PC-3 (cell line): Measurements from ENCODE around the gene CPN2. TPM values are rescaled to one million over a fixed set of nuclear protein-coding genes. Genes with fewer than 3 reads are reported as not detected.

Experiments used
- ATAC-seq: fragments of 200-7000 bp; cut with Tn5 transposase; 2 replicates; pipeline ENCODE4 v1.9.1; 2020; ENCODE audit warnings: mild to moderate bottlenecking, moderate library complexity
- BruUV-seq: library from RNA; stranded (reverse); fragments of 400-500 nt; replicated peaks from 2 replicates; lab custom pipeline; 2021; lab: Mats Ljungman, UMichigan
- CTCF ChIA-PET: fragments of 300-600 bp; sonication (Branson Sonifier 250); formaldehyde crosslinking; loops from one replicate; lab custom pipeline; 2022; ENCODE audit warnings: antibody characterized with exemption; lab: Charles Lee
- POLR2A ChIA-PET: fragments of 300-600 bp; sonication (Branson Sonifier 250); formaldehyde crosslinking; loops from one replicate; lab custom pipeline; 2022; ENCODE audit warnings: antibody characterized with exemption; ENCODE audit not compliant: unreplicated experiment; lab: Charles Lee
- DNase-seq: peaks from one replicate; pipeline ENCODE4 v3.0.0-alpha.2; 2015
- H2AFZ ChIP-seq: fragments of 300-600 bp; sonication (generic); 2 replicates; pipeline ENCODE4 v1.6.0; 2016; ENCODE audit warnings: antibody characterized with exemption, low read length
- H3F3A ChIP-seq: fragments of 300-600 bp; sonication (generic); one replicate; pipeline ENCODE4 v1.6.0; 2017; ENCODE audit warnings: antibody characterized with exemption, low read length, control low read depth, mild to moderate bottlenecking; ENCODE audit not compliant: unreplicated experiment
- H3K27ac ChIP-seq: fragments of 300-600 bp; sonication (generic); 2 replicates; pipeline ENCODE4 v1.5.1; 2016; ENCODE audit warnings: mild to moderate bottlenecking, low read length
- H3K27me3 ChIP-seq: fragments of 300-600 bp; sonication (generic); 2 replicates; pipeline ENCODE4 v1.6.1; 2016; ENCODE audit warnings: low read length, mixed read lengths
- H3K36me3 ChIP-seq: fragments of 300-600 bp; sonication (generic); 2 replicates; pipeline ENCODE4 v1.6.1; 2016; ENCODE audit warnings: low read depth, mixed run types, low read length, mixed read lengths
- H3K4me1 ChIP-seq: fragments of 300-600 bp; sonication (generic); 2 replicates; pipeline ENCODE4 v1.5.1; 2016; ENCODE audit warnings: low read length; ENCODE audit not compliant: insufficient read depth
- H3K4me2 ChIP-seq: fragments of 300-600 bp; sonication (generic); 2 replicates; pipeline ENCODE4 v1.6.0; 2016; ENCODE audit warnings: low read length
- H3K4me3 ChIP-seq: fragments of 300-600 bp; sonication (generic); 2 replicates; pipeline ENCODE4 v1.5.1; 2016; ENCODE audit warnings: mild to moderate bottlenecking, low read length, mixed read lengths
- H3K79me2 ChIP-seq: fragments of 300-600 bp; sonication (generic); 2 replicates; pipeline ENCODE4 v1.6.1; 2017; ENCODE audit warnings: low read length, mixed read lengths
- H3K9ac ChIP-seq: fragments of 300-600 bp; sonication (generic); 2 replicates; pipeline ENCODE4 v1.6.0; 2016; ENCODE audit warnings: mild to moderate bottlenecking, low read length
- H3K9me2 ChIP-seq: fragments of 300-600 bp; sonication (generic); replicated peaks from 2 replicates; pipeline ENCODE4 v1.6.1; 2016; ENCODE audit warnings: mixed run types, low read length, mixed read lengths
- H3K9me3 ChIP-seq: fragments of 300-600 bp; sonication (generic); 2 replicates; pipeline ENCODE4 v1.6.1; 2016; ENCODE audit warnings: low read length, mixed read lengths
- H4K20me1 ChIP-seq: fragments of 300-600 bp; sonication (generic); 2 replicates; pipeline ENCODE4 v1.6.1; 2016; ENCODE audit warnings: low read length, mixed read lengths
- CTCF ChIP-seq: fragments of 300-600 bp; sonication (generic); conservative IDR thresholded peaks from 2 replicates; pipeline ENCODE4 v1.5.1; 2017; ENCODE audit warnings: antibody characterized with exemption, low read depth, mild to moderate bottlenecking, low read length
- EZH2 ChIP-seq: fragments of 300-600 bp; sonication (generic); IDR thresholded peaks from one replicate; pipeline ENCODE4 v1.6.1; 2017; ENCODE audit warnings: antibody characterized with exemption, mild to moderate bottlenecking, low read length; ENCODE audit not compliant: unreplicated experiment
- EZH2phosphoT487 ChIP-seq: fragments of 300-600 bp; sonication (generic); IDR thresholded peaks from 2 replicates; pipeline ENCODE4 v1.6.1; 2018; ENCODE audit warnings: mild to moderate bottlenecking, antibody characterized with exemption, low read length, borderline replicate concordance
- intact Hi-C: fragments of 100-400 bp; cut with micrococcal nuclease; formaldehyde crosslinking; loops from 2 replicates; pipeline ENCODE4 v1.9.0; 2023
- total RNA-seq: library from RNA; depleted of rRNA; stranded (reverse); fragments of >200 nt; gene quantifications from 2 replicates; pipeline ENCODE4 v1.2.3, GENCODE V29; 2014

The CPN2 gene
- total RNA-seq, 1 experiment from 2014 or later = 0.07 TPM

GRCh38 chr3:194399166-194399565, 48.0 kb upstream of the CPN2 start, which contains the start of gene GP5:
Gene GP5 (minus strand): TSS chr3:194399266. CDS start chr3:194398282, 984 bp downstream.
- ChIA-PET CTCF (interaction anchor here (0.7 kb wide), 1 partner anchor 463 kb away, joined by 8 read pairs; no protein-coding TSS in a partner anchor), POLR2A (no interaction called here)
- no peak within 1 kb of the TSS for H3K4me2 ChIP-seq

GRCh38 chr3:194397757-194398312, 46.7 kb upstream of the CPN2 start:
- no peaks in the 10 kb centered on the region for H3K79me2 ChIP-seq
- no peaks in the 10 kb centered on the region for H3K36me3 ChIP-seq
- H3K9me2 ChIP-seq = no peaks in the 10 kb centered on the region
- CTCF ChIA-PET = no interaction called here
- TF ChIP-seq EZH2 = no peak
- no peak for TF ChIP-seq CTCF
- no peak for TF ChIP-seq EZH2phosphoT487
- no peak overlapping the region for H3K9ac ChIP-seq
- no peak overlapping the region for H3K27ac ChIP-seq
- H3F3A ChIP-seq = no peaks in the 10 kb centered on the region
- ATAC-seq (no peak), DNase-seq (no peak)
- intact Hi-C loops = no loop called here
- H3K4me2 ChIP-seq = no peak overlapping the region
- no peaks in the 10 kb centered on the region for H3K9me3 ChIP-seq
- H2AFZ ChIP-seq = no peak overlapping the region
- POLR2A ChIA-PET = no interaction called here
- no peaks in the 10 kb centered on the region for H4K20me1 ChIP-seq
- H3K4me1 ChIP-seq = no peaks in the 10 kb centered on the region
- no peak overlapping the region for H3K4me3 ChIP-seq
- no peaks in the 10 kb centered on the region for H3K27me3 ChIP-seq
- BruUV-seq = no TSS peak

More at GRCh38 chr3:194399166-194399565, 48.0 kb upstream of the CPN2 start, which contains the start of gene GP5:
- 0 out of 2 replicates have a peak, but pooled peaks cover 3% of the 10 kb centered on the region for H3K36me3 ChIP-seq
- H3K9me3 ChIP-seq = no peaks in the 10 kb centered on the region
- no peaks in the 10 kb centered on the region for H3K9me2 ChIP-seq
- no peaks in the 10 kb centered on the region for H3K79me2 ChIP-seq
- intact Hi-C loops = no loop called here
- no TSS peak for BruUV-seq
- DNase-seq (no peak), ATAC-seq (no peak)
- H3F3A ChIP-seq = no peaks in the 10 kb centered on the region
- no peak within 1 kb of the TSS for H3K9ac ChIP-seq
- H4K20me1 ChIP-seq = no peaks in the 10 kb centered on the region
- H2AFZ ChIP-seq = no peak within 1 kb of the TSS
- no peaks in the 10 kb centered on the region for H3K4me1 ChIP-seq
- no peaks in the 10 kb centered on the region for H3K27me3 ChIP-seq
- TF ChIP-seq EZH2phosphoT487 (no peak), EZH2 (no peak), CTCF (no peak)
- H3K4me3 ChIP-seq = no peak within 1 kb of the TSS
- H3K27ac ChIP-seq = no peak within 1 kb of the TSS
